Spleen (tissue), 11 donors: Measurements from ENCODE around the gene RNF126. TPM values are rescaled to one million over a fixed set of nuclear protein-coding genes. Genes with fewer than 3 reads are reported as not detected.

Experiments used
- DNase-seq: peaks from one replicate; pipeline ENCODE4 v3.0.0-alpha.2; 2020
- H3K27ac ChIP-seq, 8 donors: fragments of 200-600 bp; sonication (generic) in 7 of 8; 1 replicate in 4 of 8; 2 replicates in 4 of 8; pipeline versions ENCODE4 v1.5.0 to v1.8.0; 2016 to 2021; ENCODE audit warnings: inconsistent platforms in 4 of 8, mild to moderate bottlenecking in 4 of 8, moderate library complexity in 1 of 8
- H3K27me3 ChIP-seq, 7 donors: fragments of 200-600 bp; sonication (generic) in 6 of 7; replicated peaks in 1 of 7; 1 replicate in 4 of 7; 2 replicates in 3 of 7; pipeline versions ENCODE4 v1.5.0 to v1.8.0; 2016 to 2021; ENCODE audit warnings: inconsistent platforms in 3 of 7, mild to moderate bottlenecking in 1 of 7
- H3K36me3 ChIP-seq, 6 donors: fragments of 200-600 bp; sonication (generic) in 5 of 6; 1 replicate in 4 of 6; 2 replicates in 2 of 6; pipeline versions ENCODE4 v1.5.0 to v1.8.0; 2016 to 2021; ENCODE audit warnings: inconsistent platforms in 2 of 6
- H3K4me1 ChIP-seq, 6 donors: fragments of 200-600 bp; sonication (generic) in 5 of 6; 1 replicate in 3 of 6; 2 replicates in 3 of 6; pipeline versions ENCODE4 v1.5.0 to v1.8.0; 2016 to 2021; ENCODE audit warnings: inconsistent platforms in 3 of 6
- H3K4me3 ChIP-seq, 8 donors: fragments of 200-600 bp; sonication (generic) in 7 of 8; 1 replicate in 4 of 8; 2 replicates in 4 of 8; pipeline versions ENCODE4 v1.5.0 to v1.8.0; 2016 to 2021; ENCODE audit warnings: inconsistent platforms in 4 of 8, mild to moderate bottlenecking in 4 of 8, moderate library complexity in 2 of 8
- H3K9me3 ChIP-seq, 8 donors: fragments of 200-600 bp; sonication (generic) in 7 of 8; 1 replicate in 4 of 8; 2 replicates in 4 of 8; pipeline versions ENCODE4 v1.5.0 to v1.8.0; 2016 to 2021; ENCODE audit warnings: inconsistent platforms in 4 of 8
- CTCF ChIP-seq, 11 experiments: fragments of 200-600 bp in 7 of 11; fragments of 450-650 bp in 4 of 11; sonication (generic) in 4 of 11; IDR thresholded peaks in 8 of 11; conservative IDR thresholded peaks in 3 of 11; 1 replicate in 7 of 11; 2 replicates in 4 of 11; pipeline versions ENCODE4 v1.4.0 to v1.8.0; 2016 to 2021; ENCODE audit warnings: antibody characterized with exemption in 11 of 11, inconsistent platforms in 4 of 11, mild to moderate bottlenecking in 1 of 11
- POLR2A ChIP-seq, 3 donors: fragments of 450-650 bp; IDR thresholded peaks; one replicate each; pipeline ENCODE4 v1.5.1; 2017; ENCODE audit warnings: antibody characterized with exemption in 3 of 3, mild to moderate bottlenecking in 1 of 3
- POLR2AphosphoS5 ChIP-seq, 3 donors: sonication (generic); formaldehyde crosslinking; IDR thresholded peaks; one replicate each; pipeline ENCODE4 v1.5.1; 2017; ENCODE audit warnings: antibody characterized with exemption in 3 of 3
- WGBS, 5 donors: extraction: QIAGEN DNeasy Blood & Tissue Kit in 3 of 5; methylation state at CpG; one replicate each; pipeline versions ENCODE4 v1.1.5 to v1.1.7; 2013 to 2018; 5-methylcytosine and 5-hydroxymethylcytosine counted together
- intact Hi-C: fragments of 100-400 bp; cut with DNase I; formaldehyde crosslinking; loops from one replicate; pipeline ENCODE4 v1.15.0; 2023; ENCODE audit warnings: low total_unique reads
- polyA plus RNA-seq, 3 donors: library from polyadenylated mRNA; stranded (reverse); fragments of 200-250 nt; gene quantifications; one replicate each; pipeline ENCODE4 v1.2.1, GENCODE V29; 2013
- total RNA-seq, 7 donors: library from RNA; depleted of rRNA in 3 of 7; stranded (reverse); fragments of >200 nt in 3 of 7; fragmentation: NEBNext Ultra II Directional in 4 of 7; extraction: Animal tissue kit (Norgen Biotek cat#: 25700) in 4 of 7; gene quantifications; one replicate each; pipeline versions ENCODE4 v1.1.0 to v1.2.1, GENCODE V29; 2016 to 2021
- donor health status: healthy with polysubstance abuse.
- donor health status: DM: no; HTN: no; CAD: no; lungs with moderate emphysema.
- donor health status: DM: no; HTN: no; CAD: no.
- donor health status: Bipolar disorder and iron deficiency.
- donor health status: healthy.
- donor health status: DM: no; HTN: no; CAD: no.
- donor health status: DM: yes; HTN: yes; CAD: no.

Gene RNF126
- total and polyA plus RNA-seq, 10 donors = 38.1 to 95.1 (median 54.8) TPM

- Histone ChIP-seq H3K27me3 (no peaks in the 10 kb centered on the region), H3K36me3 (peaks cover 0 to 88% (median 50%) of the 10 kb centered on the region in 6 donors), H3K4me3 (no peak overlapping the region), H3K27ac (peak overlapping the region in 1 of 8 donors; percentile 99), H3K9me3 (no peaks in the 10 kb centered on the region), H3K4me1 (peaks cover 42 to 92% (median 72%) of the 10 kb centered on the region in 6 donors)
- DNase-seq = peak; percentile 54
- intact Hi-C loops = no loop called here
- 81 to 90% (median 83%) methylated on average over 12 to 17 of the region's 17 CpGs for WGBS, 5 donors
- TF ChIP-seq CTCF (IDR thresholded peaks at IDR 0.05 in 8 of 11, conservative IDR thresholded peaks at IDR 0.05 in 3 of 11) (no peak), POLR2A (IDR thresholded peaks at IDR 0.05) (no peak), POLR2AphosphoS5 (IDR thresholded peaks at IDR 0.05) (no peak)
Measured at GRCh38 chr19:655691-656090, 7.3 kb downstream of the RNF126 start.

DNA sequence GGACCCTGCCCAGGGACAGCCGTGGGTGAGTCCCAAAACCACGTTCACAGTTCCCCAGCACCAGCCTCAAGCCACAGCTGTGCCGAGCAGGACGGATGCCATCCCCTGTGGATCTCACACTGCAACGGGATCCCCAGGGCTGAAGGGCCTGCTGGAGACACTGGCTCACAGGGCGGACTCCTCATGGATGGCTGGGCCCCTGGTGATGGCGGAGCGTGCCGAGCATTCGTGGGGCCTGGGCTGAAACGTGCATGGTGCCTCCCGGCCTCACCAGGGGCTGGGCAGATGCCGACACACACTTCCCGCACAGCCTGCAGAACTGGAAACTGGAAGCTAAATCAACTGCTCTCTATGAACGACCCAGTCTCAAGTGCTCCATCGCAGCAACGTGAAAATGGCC, 9.6 kb downstream of the RNF126 start:
- Histone ChIP-seq H3K4me3 (no peak overlapping the region), H3K27me3 (no peaks in the 10 kb centered on the region), H3K9me3 (no peaks in the 10 kb centered on the region), H3K36me3 (peaks cover 0 to 100% (median 67%) of the 10 kb centered on the region in 6 donors), H3K4me1 (peaks cover 19 to 69% (median 49%) of the 10 kb centered on the region in 6 donors), H3K27ac (no peak overlapping the region)
- no peak for DNase-seq
- TF ChIP-seq POLR2A (IDR thresholded peaks at IDR 0.05) (no peak), POLR2AphosphoS5 (IDR thresholded peaks at IDR 0.05) (peak in 1 of 3 donors; percentile 16), CTCF (IDR thresholded peaks at IDR 0.05 in 8 of 11, conservative IDR thresholded peaks at IDR 0.05 in 3 of 11) (no peak)
- intact Hi-C loops = no loop called here
- WGBS, 5 donors = 84 to 91% (median 87%) methylated on average over 6 to 17 of the region's 17 CpGs

GRCh38 chr19:652467-653389, 10.3 kb downstream of the RNF126 start:
- Histone ChIP-seq H3K27me3 (no peaks in the 10 kb centered on the region), H3K36me3 (peaks cover 0 to 100% (median 69%) of the 10 kb centered on the region in 6 donors), H3K27ac (no peak overlapping the region), H3K4me1 (peaks cover 12 to 62% (median 42%) of the 10 kb centered on the region in 6 donors), H3K9me3 (no peaks in the 10 kb centered on the region), H3K4me3 (no peak overlapping the region)
- WGBS, 5 donors = 87 to 95% (median 94%) methylated on average over 32 to 54 of the region's 54 CpGs
- no peak for TF ChIP-seq POLR2A (IDR thresholded peaks at IDR 0.05)
- intact Hi-C loops = no loop called here
- peak; percentile 67 for DNase-seq

GRCh38 chr19:651991-652390, 11.0 kb downstream of the RNF126 start:
- Histone ChIP-seq H3K4me1 (peaks cover 5 to 55% (median 35%) of the 10 kb centered on the region in 6 donors), H3K4me3 (no peak overlapping the region), H3K36me3 (peaks cover 0 to 100% (median 71%) of the 10 kb centered on the region in 6 donors), H3K9me3 (no peaks in the 10 kb centered on the region), H3K27ac (no peak overlapping the region), H3K27me3 (no peaks in the 10 kb centered on the region)
- 84 to 90% (median 86%) methylated on average over 21 to 24 of the region's 24 CpGs for WGBS, 5 donors
- no peak for TF ChIP-seq POLR2A (IDR thresholded peaks at IDR 0.05)
- TF ChIP-seq CTCF (IDR thresholded peaks at IDR 0.05 in 8 of 11, conservative IDR thresholded peaks at IDR 0.05 in 3 of 11) = no peak
- TF ChIP-seq POLR2AphosphoS5 (IDR thresholded peaks at IDR 0.05) = no peak
- peak; percentile 58 for DNase-seq
- intact Hi-C loops = no loop called here
